NCI-H187 treated with DMSO at 0.1 percent for 48 hours (cell line): ENCODE measurements around the gene ST6GALNAC3.
"Not testable (repeated sequence)": the region's sequence is repeated elsewhere in the genome, so short reads cannot be mapped to it uniquely, and the experiment has no call there.

Experiments
- DNase-seq: peaks from one replicate; lab custom pipeline; 2025; lab: John Stamatoyannopoulos, UW

Gene ST6GALNAC3

GRCh38 chr1:76106719-76107235 lies 32.2 kb downstream of the ST6GALNAC3 start:
- DNase-seq, result no peak

- DNase-seq, result no peak
Observed at GRCh38 chr1:76109404-76109803, 34.9 kb downstream of the ST6GALNAC3 start.

GRCh38 chr1:76109901-76110560 lies 35.5 kb downstream of the ST6GALNAC3 start:
- no peak for DNase-seq

GRCh38 chr1:76110666-76111065 lies 36.1 kb downstream of the ST6GALNAC3 start:
- no peak for DNase-seq

- DNase-seq, result not testable (repeated sequence)
Observed at GRCh38 chr1:76112321-76112720, 37.8 kb downstream of the ST6GALNAC3 start.

GRCh38 chr1:76113446-76113845 lies 38.9 kb downstream of the ST6GALNAC3 start:
- DNase-seq, result no peak

GRCh38 chr1:76115171-76115570 lies 40.6 kb downstream of the ST6GALNAC3 start:
- DNase-seq, result no peak

GRCh38 chr1:76121850-76122249 lies 47.3 kb downstream of the ST6GALNAC3 start:
- no peak for DNase-seq

GRCh38 chr1:76122271-76122670 lies 47.7 kb downstream of the ST6GALNAC3 start:
- no peak for DNase-seq

GRCh38 chr1:76123411-76124064 lies 49.0 kb downstream of the ST6GALNAC3 start:
- DNase-seq, result not testable (repeated sequence)

GRCh38 chr1:76124196-76124595 lies 49.6 kb downstream of the ST6GALNAC3 start:
- DNase-seq, result no peak

GRCh38 chr1:76125473-76126219 lies 51.1 kb downstream of the ST6GALNAC3 start:
- DNase-seq, result no peak

- DNase-seq, result no peak
Observed at GRCh38 chr1:76128096-76128495, 53.5 kb downstream of the ST6GALNAC3 start.

- no peak for DNase-seq
Observed at GRCh38 chr1:76129731-76130130, 55.2 kb downstream of the ST6GALNAC3 start.

GRCh38 chr1:76130992-76131391 lies 56.4 kb downstream of the ST6GALNAC3 start:
- DNase-seq, result no peak

GRCh38 chr1:76133977-76134376 lies 59.4 kb downstream of the ST6GALNAC3 start:
- DNase-seq, result no peak

- no peak for DNase-seq
Observed at GRCh38 chr1:76135835-76136234, 61.3 kb downstream of the ST6GALNAC3 start.

GRCh38 chr1:76136894-76137293 lies 62.3 kb downstream of the ST6GALNAC3 start:
- DNase-seq, result no peak

- DNase-seq, result no peak
Observed at GRCh38 chr1:76137746-76138145, 63.2 kb downstream of the ST6GALNAC3 start.

- DNase-seq, result no peak
Observed at GRCh38 chr1:76138217-76138616, 63.7 kb downstream of the ST6GALNAC3 start.

- no peak for DNase-seq
Observed at GRCh38 chr1:76140227-76140626, 65.7 kb downstream of the ST6GALNAC3 start.

- DNase-seq, result no peak
Observed at GRCh38 chr1:76141929-76142328, 67.4 kb downstream of the ST6GALNAC3 start.
